ENCODE measurements around the gene CYP26C1. TPM values are rescaled to one million over a fixed set of nuclear protein-coding genes. Genes with fewer than 3 reads are reported as not detected.

The CYP26C1 gene
- total RNA-seq, 4 donors from 2014 or later = 0.19 to 0.34 TPM; not detected in 2

DNA sequence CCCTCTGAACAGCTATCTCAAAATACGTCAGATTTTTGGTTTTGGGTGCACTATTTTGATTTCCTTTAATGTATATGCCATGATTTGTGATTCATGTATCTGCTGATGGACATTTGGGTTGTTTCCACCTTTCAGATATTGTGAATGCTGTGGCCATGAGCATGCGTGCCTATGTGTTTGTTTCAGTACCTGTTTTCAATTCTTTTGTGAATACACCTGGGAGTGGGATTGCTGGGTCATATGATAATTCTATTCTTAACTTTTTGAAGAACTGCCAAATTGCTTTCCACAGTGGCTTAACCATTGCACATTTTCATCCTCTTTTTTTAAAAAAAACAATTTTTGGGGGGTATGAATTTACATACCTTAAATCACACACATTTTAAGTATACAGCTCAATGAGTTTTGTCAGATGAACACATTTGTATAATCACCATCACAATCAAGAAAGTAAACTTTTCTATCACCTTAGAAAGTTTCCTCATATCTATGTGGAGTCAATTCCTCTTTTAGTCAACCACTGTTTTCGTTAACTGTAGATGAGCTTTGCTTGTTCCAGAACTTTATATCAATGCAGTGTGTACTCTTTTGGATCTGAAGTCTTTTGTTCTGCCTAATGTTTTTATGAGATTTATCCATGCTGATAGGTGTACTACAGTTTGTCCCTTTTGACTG is 50.0 kb downstream of the CYP26C1 start:
- DNase-seq = no peak
- intact Hi-C loops (cut with DNase I) = loop anchor here (10.0 kb wide), 1 partner anchor 174 kb away; no protein-coding TSS in a partner anchor
- 64 to 67% methylated on average over 3 of the region's 3 CpGs for WGBS, 2 donors
- TF ChIP-seq, protein P1, sequence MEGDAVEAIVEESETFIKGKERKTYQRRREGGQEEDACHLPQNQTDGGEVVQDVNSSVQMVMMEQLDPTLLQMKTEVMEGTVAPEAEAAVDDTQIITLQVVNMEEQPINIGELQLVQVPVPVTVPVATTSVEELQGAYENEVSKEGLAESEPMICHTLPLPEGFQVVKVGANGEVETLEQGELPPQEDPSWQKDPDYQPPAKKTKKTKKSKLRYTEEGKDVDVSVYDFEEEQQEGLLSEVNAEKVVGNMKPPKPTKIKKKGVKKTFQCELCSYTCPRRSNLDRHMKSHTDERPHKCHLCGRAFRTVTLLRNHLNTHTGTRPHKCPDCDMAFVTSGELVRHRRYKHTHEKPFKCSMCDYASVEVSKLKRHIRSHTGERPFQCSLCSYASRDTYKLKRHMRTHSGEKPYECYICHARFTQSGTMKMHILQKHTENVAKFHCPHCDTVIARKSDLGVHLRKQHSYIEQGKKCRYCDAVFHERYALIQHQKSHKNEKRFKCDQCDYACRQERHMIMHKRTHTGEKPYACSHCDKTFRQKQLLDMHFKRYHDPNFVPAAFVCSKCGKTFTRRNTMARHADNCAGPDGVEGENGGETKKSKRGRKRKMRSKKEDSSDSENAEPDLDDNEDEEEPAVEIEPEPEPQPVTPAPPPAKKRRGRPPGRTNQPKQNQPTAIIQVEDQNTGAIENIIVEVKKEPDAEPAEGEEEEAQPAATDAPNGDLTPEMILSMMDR (IDR thresholded peaks at IDR 0.05) = no peak
- TF ChIP-seq POLR2A (IDR thresholded peaks at IDR 0.05) = no peak
- Histone ChIP-seq H3K4me3 (no peak overlapping the region), H3K9me3 (no peaks in the 10 kb centered on the region), H3K27me3 (peaks cover 0 to 13% (median 0%) of the 10 kb centered on the region in 4 donors), H3K27ac (no peak overlapping the region), H3K4me1 (no peaks in the 10 kb centered on the region), H3K36me3 (no peaks in the 10 kb centered on the region)

GRCh38 chr10:93113042-93113441 is 52.4 kb downstream of the CYP26C1 start:
- intact Hi-C loops (cut with DNase I) = loop anchor here (10.0 kb wide), 1 partner anchor 172 kb away; no protein-coding TSS in a partner anchor

GRCh38 chr10:93115661-93116383 is 55.2 kb downstream of the CYP26C1 start:
- DNase-seq = no peak
- no peaks in the 10 kb centered on the region for H3K36me3 ChIP-seq
- TF ChIP-seq POLR2A (IDR thresholded peaks at IDR 0.05) = no peak
- TF ChIP-seq, protein P1 (IDR thresholded peaks at IDR 0.05) = peak in 5 of 6 experiments; percentile 29 to 59 (median 38)
- intact Hi-C loops (cut with DNase I) = loop anchor here (10.0 kb wide), 1 partner anchor 169 kb away; no protein-coding TSS in a partner anchor
- 30 to 62% methylated on average over 2 to 4 of the region's 4 CpGs for WGBS, 2 donors
- no peak overlapping the region for H3K4me3 ChIP-seq
- no peaks in the 10 kb centered on the region for H3K9me3 ChIP-seq
- peaks cover 0 to 13% (median 0%) of the 10 kb centered on the region in 4 donors for H3K27me3 ChIP-seq
- H3K4me1 ChIP-seq = no peaks in the 10 kb centered on the region
- no peak overlapping the region for H3K27ac ChIP-seq

More at GRCh38 chr10:93113042-93113441, 52.4 kb downstream of the CYP26C1 start:
- 67 to 75% methylated on average over 2 of the region's 2 CpGs for WGBS, 2 donors
- no peak for DNase-seq
- H3K36me3 ChIP-seq = no peaks in the 10 kb centered on the region
- no peaks in the 10 kb centered on the region for H3K4me1 ChIP-seq
- H3K27ac ChIP-seq = no peak overlapping the region
- no peak overlapping the region for H3K4me3 ChIP-seq
- H3K9me3 ChIP-seq = no peaks in the 10 kb centered on the region
- peaks cover 0 to 13% (median 0%) of the 10 kb centered on the region in 4 donors for H3K27me3 ChIP-seq
- no peak for TF ChIP-seq POLR2A (IDR thresholded peaks at IDR 0.05)
- TF ChIP-seq, protein P1 (IDR thresholded peaks at IDR 0.05) = no peak

Other genes starting within 250 kb of the CYP26C1 start
- gene EXOC6, start 212.3 kb upstream of the CYP26C1 start, total RNA-seq = 1 to 10 TPM; 1.3 to 9.5 (median 5.6) TPM
- not detected for gene CYP26A1, start 13.1 kb downstream of the CYP26C1 start, total RNA-seq